NCI-H128 (cell line): Measurements from ENCODE around the gene PACRG.

Experiments
- DNase-seq: peaks from one replicate; lab custom pipeline; 2025; ENCODE audit not compliant: unreplicated experiment; lab: John Stamatoyannopoulos, UW

The PACRG gene

DNA sequence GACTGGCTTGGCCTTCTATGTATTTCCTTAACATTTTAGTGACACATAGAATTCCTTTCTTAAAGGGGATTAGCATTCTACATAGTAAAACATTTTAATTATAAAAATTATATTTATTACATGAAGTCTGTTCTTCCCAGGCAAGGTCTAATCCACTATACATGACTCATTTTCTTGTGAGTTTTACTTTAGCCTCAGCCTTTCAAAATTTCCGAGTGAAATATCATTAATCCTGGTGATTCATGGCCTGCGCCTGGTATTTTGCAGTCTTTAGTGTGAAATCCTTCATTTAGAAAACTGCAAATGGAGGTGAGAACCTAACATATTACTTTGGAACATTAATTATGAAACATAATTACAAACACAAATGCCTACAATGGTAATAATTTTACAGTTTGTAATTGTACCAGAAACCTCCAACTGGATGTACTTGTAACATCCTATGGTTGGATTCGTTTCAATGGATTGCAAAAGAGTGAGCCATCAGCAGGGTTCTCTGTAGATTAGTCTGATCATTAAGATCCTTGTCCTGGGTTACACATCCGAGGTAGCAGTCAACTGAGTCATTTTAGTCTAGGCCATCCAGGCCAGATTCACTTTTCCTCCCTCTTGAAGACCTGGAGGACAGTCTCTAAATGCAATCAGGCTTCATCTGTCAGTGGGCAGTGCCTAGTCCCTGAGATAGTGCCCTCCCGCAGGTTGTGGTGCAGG is 272.0 kb downstream of the PACRG start:
- DNase-seq: no peak

- DNase-seq: no peak
Measured at GRCh38 chr6:163001330-163001729, 273.6 kb downstream of the PACRG start.

- DNase-seq: no peak
Measured at GRCh38 chr6:163008186-163008585, 280.4 kb downstream of the PACRG start.

DNA sequence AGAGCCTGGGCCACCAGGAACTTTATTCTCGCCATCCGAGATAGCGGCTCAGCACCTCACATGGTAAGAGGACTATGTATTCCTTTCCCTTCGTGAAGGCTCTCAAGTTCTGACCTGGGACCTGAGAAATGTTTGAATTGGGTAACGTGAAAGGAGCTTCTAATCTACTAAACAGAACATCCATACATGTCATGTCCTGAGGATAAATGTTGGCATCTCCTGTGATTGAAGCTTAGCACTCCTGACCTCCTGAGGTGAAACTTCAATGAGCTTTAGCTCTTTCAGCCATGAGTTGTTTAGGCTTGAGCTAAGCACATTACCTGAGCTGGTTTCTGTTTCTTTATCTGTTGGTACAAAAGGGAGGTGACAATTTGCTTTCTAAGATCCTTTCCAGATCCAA is 280.9 kb downstream of the PACRG start:
- no peak for DNase-seq

- DNase-seq: no peak
Measured at GRCh38 chr6:163010145-163010544, 282.4 kb downstream of the PACRG start.

DNA sequence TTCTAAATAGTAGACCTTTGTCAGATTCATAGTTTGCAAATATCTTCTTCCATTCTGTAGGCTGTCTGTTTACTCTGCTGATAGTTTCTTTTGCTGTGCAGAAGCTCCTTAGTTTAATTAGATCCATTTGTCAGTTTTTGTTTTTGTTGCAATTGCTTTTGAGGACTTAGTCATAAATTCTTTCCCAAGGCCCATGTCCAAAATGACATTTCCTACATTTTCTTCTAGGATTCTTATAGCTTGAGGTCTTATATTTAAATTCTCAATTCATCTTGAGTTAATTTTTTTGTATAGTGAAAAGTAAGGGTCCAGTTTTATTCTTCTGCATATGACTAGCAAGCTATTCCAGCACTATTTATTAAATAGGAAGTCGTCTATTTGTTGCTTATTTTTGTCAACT is 287.0 kb downstream of the PACRG start:
- no peak for DNase-seq

GRCh38 chr6:163017801-163018200 is 290.0 kb downstream of the PACRG start:
- no peak for DNase-seq

DNA sequence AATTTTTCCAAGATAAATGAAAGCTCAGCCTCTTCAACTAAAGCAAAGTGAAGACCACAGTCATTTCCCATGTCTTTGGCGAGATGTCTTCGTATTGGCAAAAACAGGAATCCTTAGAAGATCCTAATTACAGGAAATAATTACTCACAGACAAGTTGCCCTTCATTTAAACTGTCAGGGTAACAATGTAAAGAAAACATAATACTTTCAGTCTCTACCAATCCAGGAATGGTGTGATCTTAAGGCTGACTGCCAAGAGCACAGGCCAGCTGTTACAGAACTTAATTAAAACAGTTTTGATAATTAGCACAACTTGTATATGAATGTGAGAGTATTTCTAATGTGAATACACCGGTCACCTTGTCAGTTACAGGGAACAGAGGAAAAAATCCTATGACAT is 292.2 kb downstream of the PACRG start:
- DNase-seq: no peak

- no peak for DNase-seq
Measured at GRCh38 chr6:163021054-163021453, 293.3 kb downstream of the PACRG start.

GRCh38 chr6:163023700-163024099 is 295.9 kb downstream of the PACRG start:
- DNase-seq: no peak

GRCh38 chr6:163026893-163027292 is 299.1 kb downstream of the PACRG start:
- no peak for DNase-seq

DNA sequence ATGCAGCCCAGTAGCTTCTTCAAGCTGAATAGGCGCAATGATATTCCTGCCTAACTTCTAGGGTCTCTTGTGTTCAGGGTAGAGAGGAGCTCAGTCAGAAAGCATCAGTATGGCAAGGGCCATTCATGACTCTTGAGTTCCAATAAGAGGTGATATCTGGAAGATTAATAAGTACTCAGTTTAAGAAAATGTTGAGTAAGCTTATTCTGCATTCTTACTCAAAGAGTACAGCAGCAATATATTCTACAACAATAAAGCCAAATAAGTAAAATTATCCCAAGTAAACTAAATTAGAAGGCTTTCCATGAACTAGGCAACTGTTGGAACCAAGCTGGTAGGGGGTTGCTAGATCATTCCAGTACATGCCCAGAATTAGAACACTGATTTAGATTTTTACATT is 303.2 kb downstream of the PACRG start:
- DNase-seq: no peak

DNA sequence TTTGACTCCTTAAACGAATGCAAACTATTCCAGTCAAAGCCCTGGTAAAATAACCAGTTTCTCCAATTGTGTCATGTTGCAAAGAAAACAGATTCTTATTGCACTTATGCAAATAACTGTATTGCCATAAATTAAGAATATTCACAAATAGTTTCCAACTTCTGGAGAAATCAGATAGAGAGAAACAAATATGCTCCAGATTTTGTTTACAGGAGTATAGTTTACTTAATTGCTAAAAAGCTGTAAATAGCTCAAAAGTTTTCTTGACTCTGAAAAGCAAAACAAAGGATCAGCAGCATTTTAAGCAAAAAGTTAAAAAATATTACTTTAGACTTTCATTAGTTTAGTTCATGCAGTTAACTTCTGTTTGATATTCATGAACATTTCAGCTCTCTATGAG is 304.2 kb downstream of the PACRG start:
- no peak for DNase-seq

GRCh38 chr6:163036160-163036645 is 308.4 kb downstream of the PACRG start:
- no peak for DNase-seq

DNA sequence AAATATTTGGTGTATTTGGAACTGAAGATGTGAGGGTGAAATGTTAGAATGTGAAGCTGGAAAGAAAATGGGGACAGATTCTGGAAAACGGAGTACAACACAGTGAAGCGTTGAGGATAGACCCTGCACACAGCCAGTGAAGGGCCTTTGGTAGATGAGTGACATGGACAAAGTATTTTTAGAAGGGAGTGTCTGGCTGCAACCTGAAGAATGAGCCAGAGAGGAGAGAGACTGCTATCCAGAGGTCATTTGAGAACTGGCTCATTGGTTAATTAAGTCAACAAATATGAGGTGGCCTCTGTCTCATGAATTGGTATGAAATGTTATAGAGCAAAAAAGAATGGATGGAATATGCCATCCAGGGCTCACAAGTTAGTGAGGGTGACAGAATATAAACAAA is 310.5 kb downstream of the PACRG start:
- DNase-seq: no peak

- DNase-seq: no peak
Measured at GRCh38 chr6:163048345-163048744, 320.6 kb downstream of the PACRG start.

DNA sequence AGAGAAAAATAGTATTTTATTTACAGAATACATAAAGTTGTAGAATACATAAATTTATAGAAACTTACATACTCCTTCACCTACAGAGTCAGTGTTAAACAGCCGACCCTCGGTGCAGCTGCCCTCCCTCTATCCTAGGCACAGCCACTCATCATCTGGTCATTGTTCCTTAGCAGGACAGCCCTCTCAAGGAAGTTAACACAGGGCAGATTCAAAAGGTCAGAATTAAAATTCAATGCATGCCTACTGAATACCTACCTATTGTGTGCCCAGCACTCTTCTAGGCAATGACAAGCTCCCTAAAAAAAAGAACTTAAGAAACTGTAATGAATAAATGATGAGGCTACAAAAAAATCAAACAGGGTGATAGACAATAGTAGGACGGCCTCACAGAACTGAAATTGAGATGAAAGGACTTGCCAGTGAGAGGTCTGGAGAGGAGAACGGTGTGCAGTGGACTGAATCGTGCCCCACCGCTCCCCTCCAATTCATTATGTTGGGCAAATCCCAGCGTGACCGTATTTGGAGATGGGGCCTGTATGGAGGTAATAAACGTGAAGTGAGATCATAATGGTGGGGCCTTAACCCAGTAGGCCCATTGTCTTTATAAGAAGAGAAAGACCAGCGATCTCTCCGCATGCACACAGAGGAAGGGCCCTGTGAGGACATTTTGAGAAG is 326.0 kb downstream of the PACRG start:
- no peak for DNase-seq

DNA sequence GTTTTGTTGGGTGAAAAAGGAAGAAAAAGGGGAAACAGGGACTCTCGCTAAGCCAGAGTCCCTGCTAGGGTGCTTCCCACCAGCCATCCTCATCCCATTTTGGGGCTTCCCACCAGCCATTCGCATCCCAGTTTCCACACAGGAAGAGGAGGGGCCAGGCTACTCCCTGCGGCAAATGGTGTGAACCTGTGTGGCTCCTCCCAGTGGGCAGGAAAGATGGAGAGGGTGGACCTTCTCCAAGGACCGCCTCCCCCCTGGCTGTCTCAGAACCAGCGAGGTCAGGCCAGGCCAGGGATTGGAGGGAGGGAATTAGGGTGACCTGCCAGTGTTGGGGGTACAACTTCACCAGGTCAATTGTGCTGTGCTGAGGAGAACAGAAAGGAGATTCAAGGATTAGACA is 326.9 kb downstream of the PACRG start:
- no peak for DNase-seq

DNA sequence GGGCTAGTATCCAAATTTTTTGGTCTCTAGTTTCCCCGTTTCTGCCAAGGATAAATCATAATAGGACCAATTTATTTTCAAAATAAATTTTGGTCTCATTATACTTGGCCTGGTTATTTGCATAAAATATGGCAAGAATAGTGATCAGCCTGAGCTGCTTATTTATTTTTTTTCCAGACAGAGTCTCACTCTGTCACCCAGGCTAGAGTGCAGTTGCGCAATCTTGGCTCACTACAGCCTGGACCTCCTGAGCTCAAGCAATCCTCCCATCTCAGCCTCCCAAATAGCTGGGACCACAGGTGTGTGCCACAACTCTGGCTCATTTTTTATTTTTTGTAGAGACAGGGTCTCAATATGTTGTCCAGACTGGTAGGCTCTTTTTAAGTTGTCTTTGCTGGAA is 329.5 kb downstream of the PACRG start:
- DNase-seq: no peak

GRCh38 chr6:163062790-163063189 is 335.0 kb downstream of the PACRG start:
- no peak for DNase-seq

- DNase-seq: no peak
Measured at GRCh38 chr6:163063561-163063960, 335.8 kb downstream of the PACRG start.

DNA sequence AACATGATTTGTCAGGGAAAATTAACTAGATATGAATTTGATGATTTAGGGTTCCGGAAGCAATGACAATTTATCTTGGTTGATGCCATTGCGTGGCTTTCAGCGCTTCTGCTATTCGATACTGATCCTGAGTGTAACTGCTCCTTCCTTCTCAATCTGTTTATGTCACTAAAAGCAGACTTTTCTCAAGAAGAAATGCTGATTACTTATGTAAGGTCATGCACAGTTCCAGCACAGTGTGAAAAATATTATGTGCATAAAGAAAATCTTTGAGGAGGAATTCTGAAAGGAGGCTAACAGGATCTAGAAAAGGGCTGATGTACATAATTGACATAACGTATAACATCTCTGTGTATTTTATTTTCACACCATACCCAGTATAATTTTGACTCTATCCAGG is 336.6 kb downstream of the PACRG start:
- no peak for DNase-seq

DNA sequence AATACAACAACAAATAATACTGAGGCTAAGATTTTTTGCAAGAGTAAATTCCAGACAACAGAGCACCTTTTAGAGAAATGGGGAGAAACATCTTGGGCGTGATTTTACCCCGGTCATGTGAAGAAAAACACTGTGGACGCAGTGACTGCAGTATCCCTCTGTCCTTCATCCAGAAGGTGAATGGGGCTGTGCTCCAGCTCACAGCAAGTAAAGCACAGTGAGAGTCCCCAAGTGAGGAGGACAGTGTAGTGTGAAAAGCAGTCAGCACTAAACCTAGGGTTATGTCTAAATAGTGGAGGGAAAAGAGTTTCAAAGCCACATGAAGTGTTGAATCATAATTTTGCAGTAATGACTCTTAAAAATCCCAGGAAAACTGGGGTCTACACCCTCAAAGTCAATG is 338.4 kb downstream of the PACRG start:
- no peak for DNase-seq
